ENCODE measurements around the gene SHISA7.
"Not testable (repeated sequence)": the region's sequence is repeated elsewhere in the genome, so short reads cannot be mapped to it uniquely, and the experiment has no call there.

Gene SHISA7

DNA sequence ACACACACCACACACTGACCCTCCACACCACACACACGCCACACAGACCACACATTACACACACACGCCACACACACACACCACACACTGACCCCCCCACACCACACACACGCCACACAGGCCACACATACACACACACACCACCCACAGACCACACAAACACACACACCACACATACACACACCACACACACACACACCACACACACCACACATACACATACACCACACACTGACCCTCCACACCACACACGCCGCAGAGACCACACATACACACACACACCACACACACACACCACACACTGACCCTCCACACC lies 5.0 kb upstream of the SHISA7 start:
- DNase-seq (ENCODE audit: low read depth in 3 of 3, low spot score in 1 of 3), result not testable (repeated sequence)

- no peak for DNase-seq (ENCODE audit: low read depth in 3 of 3, low spot score in 1 of 3)
Measured at GRCh38 chr19:55447421-55448174, 4.5 kb upstream of the SHISA7 start.

GRCh38 chr19:55446060-55446459 lies 3.0 kb upstream of the SHISA7 start:
- DNase-seq (ENCODE audit: low read depth in 3 of 3, low spot score in 1 of 3), result no peak

- no peak for DNase-seq (ENCODE audit: low read depth in 3 of 3, low spot score in 1 of 3)
Measured at GRCh38 chr19:55444646-55445045, 1.5 kb upstream of the SHISA7 start.

DNA sequence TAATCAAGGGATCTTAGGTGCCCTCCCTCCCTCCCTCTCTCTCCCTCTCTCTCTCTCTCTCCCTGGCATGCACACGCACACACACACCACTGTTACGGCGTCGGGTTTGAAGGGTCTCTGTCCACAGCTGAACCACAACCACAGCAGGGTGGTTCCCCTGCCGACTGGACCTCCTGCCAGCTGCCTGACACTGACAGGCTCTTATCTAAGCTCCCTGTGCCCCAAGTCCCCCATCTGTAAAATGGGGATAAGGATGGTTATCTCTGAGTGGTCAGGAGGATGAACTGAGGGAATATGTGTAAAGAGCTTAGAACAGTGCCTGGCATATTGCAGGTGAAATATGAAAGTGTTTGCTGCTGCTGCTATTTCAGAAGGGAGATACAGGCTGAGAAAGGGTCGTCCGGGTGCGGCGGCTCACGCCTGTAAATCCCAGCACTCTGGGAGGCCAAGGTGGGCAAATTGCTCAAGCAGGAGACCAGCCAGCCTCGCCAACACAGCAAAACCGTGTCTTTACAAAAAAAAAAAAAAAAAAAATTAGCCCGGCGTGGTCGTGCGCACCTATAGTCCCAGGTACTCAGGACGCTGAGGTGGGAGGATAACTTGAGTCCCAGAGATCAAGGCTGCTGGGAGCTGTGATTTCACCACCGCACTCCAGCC lies 852 bp upstream of the SHISA7 start:
- no peak for DNase-seq (ENCODE audit: low read depth in 3 of 3, low spot score in 1 of 3)

DNA sequence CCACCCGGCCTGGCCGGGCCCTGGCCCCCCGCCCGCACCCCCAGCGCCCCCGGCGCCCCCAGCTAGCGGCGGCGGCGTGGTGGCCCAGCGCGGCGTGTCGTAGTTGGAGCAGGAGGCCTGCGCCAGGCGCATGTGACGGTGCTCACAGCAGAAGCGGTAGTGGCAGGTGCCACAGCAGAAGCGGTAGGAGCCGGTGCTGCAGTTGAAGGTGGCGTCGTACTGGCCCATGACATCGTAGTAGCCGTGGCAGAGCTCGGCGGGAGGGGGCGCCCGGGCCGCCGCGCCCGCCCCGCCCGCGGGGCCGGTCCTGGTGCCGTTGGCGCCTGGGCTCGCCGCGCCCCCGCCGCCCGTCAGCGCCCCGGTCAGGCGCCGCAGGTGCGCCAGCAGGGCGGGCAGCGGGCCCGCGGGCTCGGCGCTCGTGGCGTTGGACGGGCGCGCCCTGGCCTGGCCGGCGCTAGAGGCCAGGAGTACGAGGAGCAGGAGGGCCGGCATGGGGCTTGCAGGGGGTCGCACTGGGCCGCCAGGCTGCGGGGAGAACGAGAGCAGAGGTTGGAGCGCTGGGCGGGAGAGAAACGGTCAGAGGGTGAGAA lies 633 bp downstream of the SHISA7 start:
- no peak for DNase-seq (ENCODE audit: low read depth in 3 of 3, low spot score in 1 of 3)

GRCh38 chr19:55441692-55442321 lies 1.3 kb downstream of the SHISA7 start:
- no peak for DNase-seq (ENCODE audit: low read depth in 3 of 3, low spot score in 1 of 3)

DNA sequence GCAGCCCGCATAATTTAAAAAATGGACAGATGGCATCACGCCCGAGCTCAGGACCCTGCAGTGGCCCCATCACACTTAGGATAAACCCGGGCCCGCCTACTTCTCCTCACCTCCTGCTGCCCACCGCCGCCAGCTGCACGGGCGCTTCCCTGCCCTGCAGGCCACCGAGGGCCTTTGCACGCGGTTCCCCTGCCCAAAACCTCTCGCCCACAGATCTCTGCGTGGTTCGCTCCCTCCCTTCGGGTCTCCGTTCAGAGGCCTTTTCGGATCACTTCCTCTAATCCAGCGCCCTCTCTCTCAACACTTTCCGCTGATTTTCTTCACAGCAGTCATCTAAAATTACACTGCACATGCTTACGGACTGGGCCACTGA lies 1.8 kb downstream of the SHISA7 start:
- no peak for DNase-seq (ENCODE audit: low read depth in 3 of 3, low spot score in 1 of 3)

DNA sequence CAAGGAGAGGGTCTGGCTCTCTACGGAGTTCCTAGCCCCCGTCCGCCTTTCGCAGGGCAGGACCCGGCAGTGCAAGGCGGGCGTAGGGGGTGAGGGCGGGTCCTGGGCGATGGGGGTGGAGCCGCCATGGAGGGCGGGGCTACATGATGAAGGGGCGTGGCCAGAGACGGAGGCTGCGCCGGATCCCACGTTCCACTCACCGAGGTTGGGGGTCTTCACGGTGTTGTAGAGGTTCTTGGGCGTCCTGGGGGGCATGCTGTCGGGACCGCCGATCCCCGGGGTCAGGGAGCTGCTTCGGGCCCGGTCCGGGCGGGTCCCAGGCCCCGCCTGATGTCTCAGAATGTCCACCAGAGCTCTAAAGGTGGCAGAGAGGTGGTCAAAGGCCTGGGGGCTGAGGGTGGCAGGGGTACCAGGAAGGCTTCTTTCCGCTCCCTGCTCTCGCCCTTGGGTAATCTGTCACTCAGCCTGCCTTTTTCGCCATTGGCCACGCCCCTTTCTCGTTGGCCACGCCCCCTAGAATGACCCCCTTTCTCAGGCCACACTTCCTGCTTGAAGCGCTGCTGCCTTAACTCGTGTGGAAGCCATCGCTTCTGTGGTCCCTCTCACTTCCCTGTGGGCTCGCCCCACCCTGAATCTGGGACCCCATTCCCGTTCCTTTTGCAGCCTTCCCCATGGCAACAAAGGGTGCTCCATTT lies 2.5 kb downstream of the SHISA7 start:
- no peak for DNase-seq (ENCODE audit: low read depth in 3 of 3, low spot score in 1 of 3)

GRCh38 chr19:55439052-55439451 lies 4.0 kb downstream of the SHISA7 start:
- no peak for DNase-seq (ENCODE audit: low read depth in 3 of 3, low spot score in 1 of 3)

DNA sequence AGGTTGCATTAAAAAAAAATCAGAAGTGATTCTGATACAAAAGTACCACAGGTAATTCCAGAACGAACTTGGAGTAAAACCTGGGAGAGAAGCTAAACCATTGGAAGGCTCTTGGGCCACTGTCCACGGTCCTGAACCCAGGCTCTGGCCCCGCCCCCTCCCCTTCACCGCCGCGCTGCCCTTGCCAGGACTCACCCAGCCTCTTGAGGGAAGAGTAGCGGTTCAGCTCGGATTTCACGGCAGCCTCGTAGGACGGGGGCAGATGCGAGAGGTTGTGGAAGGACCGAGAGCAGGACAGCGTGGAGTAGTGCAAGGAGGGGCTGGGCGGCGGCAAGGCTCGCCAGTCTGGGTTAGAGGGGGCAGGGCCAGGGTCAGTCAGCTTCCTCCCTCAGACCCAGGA lies 5.7 kb downstream of the SHISA7 start:
- DNase-seq (ENCODE audit: low read depth in 3 of 3, low spot score in 1 of 3), result no peak

DNA sequence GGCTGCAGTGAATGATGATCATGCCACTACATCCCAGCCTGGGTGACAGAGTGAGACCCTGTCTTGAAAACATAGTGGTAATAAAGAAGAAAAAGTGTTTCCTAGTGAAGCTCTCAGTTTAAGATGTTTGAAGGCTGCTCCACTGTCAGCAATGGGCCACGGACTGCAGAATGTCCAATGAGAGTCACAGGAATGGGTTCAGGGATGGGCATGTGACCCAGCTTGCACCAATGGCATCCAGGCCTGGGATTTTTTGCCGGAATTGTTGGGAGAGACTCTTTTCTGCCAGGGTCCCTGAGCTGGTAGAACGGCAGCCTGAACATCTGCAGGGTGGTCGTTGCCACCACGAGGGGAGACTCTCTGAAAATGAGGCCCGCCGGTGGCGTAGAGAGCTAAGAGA lies 6.3 kb downstream of the SHISA7 start:
- DNase-seq (ENCODE audit: low read depth in 3 of 3, low spot score in 1 of 3), result no peak

- no peak for DNase-seq (ENCODE audit: low read depth in 3 of 3, low spot score in 1 of 3)
Measured at GRCh38 chr19:55435020-55435419, 8.1 kb downstream of the SHISA7 start.

DNA sequence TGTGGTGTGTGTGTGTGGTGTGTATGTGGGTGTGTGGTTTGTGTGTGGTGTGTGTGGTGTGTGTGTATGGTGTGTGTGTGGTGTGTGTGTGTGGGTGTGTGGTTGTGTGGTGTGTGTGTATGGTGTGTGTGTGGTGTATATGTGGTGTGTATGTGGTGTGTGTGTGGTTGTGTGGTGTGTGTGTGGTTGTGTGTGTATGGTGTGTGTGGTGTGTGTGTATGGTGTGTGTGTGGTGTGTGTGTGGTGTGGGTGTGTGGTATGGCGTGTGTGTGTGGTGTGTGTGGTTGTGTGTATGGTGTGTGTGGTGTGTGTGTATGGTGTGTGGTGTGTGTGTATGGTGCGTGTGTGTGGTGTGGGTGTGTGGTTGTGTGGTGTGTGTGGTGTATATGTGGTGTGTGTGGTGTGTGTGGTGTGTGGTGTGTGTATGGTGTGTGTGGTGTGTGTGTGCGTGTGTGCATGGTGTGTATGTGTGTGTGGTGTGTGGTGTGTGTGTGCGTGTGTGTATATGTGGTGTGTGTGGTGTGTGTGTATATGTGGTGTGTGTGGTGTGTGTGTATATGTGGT lies 8.7 kb downstream of the SHISA7 start:
- DNase-seq (ENCODE audit: low read depth in 3 of 3, low spot score in 1 of 3), result no peak

DNA sequence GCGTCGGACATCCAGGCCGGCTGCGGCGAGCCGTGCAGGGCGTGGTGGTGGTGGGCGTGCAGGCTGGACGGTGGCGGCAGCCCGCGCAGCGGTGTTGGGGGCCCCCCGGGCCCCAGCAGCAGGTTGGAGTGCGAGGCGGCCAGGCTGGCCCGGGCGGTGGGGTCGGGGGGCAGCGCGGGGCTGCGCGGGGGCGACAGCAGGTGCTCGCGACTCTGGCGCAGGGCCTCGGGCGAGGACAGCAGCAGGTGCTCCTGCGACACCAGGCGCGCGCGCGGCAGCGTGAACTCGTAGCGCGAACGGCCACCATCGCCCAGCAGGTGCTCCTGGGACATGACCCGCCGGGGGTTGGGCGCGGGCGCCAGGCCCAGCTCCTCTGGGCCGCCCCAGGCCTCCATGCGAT lies 9.8 kb downstream of the SHISA7 start:
- DNase-seq (ENCODE audit: low read depth in 3 of 3, low spot score in 1 of 3), result no peak

GRCh38 chr19:55432241-55432959 lies 10.7 kb downstream of the SHISA7 start:
- DNase-seq (ENCODE audit: low read depth in 3 of 3, low spot score in 1 of 3), result no peak

- no peak for DNase-seq (ENCODE audit: low read depth in 3 of 3, low spot score in 1 of 3)
Measured at GRCh38 chr19:55431183-55431582, 11.9 kb downstream of the SHISA7 start.

DNA sequence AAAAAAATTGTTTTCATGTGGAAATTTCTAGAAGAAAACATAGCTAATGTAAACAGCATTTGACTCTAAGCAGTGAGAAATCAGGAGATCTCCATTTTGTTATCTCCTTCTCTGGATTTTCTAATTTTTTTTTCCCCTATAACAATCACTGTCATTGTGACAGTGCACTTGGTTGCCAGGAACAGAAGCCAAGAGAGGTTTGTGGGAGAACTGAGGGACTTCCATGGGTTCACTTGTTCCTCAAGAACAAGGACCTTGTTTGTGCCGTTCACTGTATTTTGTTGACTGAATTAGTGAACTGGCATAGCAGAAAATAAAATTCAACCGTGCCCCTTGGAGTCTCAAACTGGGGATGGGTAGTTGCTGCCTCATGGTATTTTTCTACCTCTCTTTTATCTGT lies 17.1 kb downstream of the SHISA7 start:
- DNase-seq (ENCODE audit: low read depth in 3 of 3, low spot score in 1 of 3), result no peak

DNA sequence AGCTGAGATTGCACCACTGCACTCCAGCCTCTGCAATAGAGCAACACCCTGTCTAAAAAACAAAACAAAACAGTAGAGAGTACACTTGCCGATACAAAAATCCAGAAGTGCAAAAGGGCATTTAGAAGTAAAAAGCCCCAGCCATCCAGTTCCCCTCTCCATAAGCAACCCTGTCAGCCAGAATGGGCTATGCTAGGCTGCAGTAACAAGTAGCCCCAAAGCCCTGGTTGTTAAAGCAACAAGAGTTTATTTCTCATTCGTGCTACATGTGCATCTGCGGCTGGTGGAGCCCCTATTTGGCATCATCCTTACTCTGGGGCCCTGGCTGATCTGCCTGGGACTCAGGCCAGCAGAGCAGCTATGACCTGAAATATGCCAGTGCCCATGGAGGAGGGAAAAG lies 18.6 kb downstream of the SHISA7 start:
- no peak for DNase-seq (ENCODE audit: low read depth in 3 of 3, low spot score in 1 of 3)

DNA sequence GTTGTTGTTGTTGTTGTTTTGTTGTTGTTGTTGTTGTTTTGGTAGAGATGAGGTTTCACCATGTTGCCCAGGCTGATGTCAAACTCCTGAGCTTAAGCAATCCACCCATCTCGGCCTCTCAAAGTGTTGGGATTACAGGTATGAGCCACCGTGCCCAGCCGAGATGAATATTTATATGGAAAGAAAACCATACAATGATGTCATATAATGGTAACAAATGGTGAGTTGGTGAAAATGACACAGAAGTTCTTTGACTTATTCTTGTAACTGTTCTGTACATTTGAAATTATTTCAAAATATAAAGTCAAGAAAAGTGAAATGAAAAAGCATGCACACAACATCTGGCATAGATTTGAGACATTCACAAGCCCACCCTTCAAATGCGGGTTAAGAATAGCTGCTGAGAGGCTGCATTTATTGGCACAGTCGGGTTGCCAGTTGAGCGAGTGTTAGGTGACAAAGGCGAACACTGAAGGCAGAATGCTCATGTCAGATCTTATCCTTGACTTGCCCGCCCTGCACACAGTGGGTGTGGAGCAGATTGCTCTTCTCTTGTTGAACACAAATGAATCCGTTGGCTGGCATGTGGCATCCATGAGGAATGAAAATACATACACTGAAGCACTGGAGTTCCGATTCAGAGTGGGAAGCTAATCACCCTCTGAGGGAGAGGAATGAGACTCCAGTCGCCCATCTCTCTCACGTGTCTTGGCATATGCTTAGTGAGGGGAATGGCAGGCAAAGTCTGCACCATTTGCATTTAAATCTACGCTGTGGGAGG lies 19.7 kb downstream of the SHISA7 start:
- DNase-seq (ENCODE audit: low read depth in 3 of 3, low spot score in 1 of 3), result no peak
